ENCODE measurements around the gene PRKN.
A peak's percentile ranks its signal among the peaks of the same experiment; 100 is the strongest.

The PRKN gene

DNA sequence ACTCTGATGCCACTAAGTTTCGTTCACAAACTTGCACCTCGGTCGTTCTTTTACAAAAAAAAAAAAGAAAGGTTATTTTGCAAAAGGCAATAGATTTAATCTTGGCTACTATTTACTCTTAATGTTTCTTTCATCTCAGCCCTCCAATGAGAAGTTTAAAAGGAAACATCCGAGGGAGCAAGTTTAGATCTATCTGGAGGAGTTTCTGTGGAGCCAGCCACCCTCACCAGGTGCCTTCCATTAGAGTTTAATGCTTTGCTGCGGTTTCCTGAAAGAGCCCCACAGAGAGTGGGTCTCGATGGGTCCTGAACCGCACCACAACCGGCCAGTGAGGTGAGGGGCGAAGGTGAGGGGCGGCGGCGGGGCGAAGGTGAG lies 632 bp downstream of the PRKN start:
- DNase-seq (ENCODE audit: low read depth): no peak
- TF ChIP-seq, protein P1, sequence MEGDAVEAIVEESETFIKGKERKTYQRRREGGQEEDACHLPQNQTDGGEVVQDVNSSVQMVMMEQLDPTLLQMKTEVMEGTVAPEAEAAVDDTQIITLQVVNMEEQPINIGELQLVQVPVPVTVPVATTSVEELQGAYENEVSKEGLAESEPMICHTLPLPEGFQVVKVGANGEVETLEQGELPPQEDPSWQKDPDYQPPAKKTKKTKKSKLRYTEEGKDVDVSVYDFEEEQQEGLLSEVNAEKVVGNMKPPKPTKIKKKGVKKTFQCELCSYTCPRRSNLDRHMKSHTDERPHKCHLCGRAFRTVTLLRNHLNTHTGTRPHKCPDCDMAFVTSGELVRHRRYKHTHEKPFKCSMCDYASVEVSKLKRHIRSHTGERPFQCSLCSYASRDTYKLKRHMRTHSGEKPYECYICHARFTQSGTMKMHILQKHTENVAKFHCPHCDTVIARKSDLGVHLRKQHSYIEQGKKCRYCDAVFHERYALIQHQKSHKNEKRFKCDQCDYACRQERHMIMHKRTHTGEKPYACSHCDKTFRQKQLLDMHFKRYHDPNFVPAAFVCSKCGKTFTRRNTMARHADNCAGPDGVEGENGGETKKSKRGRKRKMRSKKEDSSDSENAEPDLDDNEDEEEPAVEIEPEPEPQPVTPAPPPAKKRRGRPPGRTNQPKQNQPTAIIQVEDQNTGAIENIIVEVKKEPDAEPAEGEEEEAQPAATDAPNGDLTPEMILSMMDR (IDR thresholded peaks at IDR 0.05; ENCODE audit: low read length, missing control alignments): no peak
- H3K4me3 ChIP-seq (replicated peaks; ENCODE audit: low read depth, low read length): peak overlapping the region; percentile 67

DNA sequence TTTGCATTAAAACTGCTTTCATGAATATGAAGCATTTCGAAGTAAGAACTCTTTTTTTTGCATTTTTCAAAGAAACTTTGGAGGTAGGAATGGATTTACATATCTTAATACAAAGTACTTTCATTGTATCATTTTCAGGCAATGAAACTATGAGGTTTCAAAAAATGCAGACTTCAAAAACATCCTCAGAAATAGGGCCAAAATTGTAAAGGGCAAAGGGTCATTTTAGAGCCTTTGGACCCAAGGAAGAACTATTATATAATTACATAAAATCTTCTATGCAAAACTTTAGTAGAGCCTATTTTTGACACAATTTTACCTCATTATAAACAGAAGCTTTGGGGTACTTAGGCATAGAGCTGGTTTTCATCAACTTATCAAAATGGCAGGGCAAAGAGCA lies 4.9 kb downstream of the PRKN start:
- TF ChIP-seq, protein P1 (IDR thresholded peaks at IDR 0.05; ENCODE audit: low read length, missing control alignments): no peak
- no peak for DNase-seq (ENCODE audit: low read depth)
- H3K4me3 ChIP-seq (replicated peaks; ENCODE audit: low read depth, low read length): no peak overlapping the region

DNA sequence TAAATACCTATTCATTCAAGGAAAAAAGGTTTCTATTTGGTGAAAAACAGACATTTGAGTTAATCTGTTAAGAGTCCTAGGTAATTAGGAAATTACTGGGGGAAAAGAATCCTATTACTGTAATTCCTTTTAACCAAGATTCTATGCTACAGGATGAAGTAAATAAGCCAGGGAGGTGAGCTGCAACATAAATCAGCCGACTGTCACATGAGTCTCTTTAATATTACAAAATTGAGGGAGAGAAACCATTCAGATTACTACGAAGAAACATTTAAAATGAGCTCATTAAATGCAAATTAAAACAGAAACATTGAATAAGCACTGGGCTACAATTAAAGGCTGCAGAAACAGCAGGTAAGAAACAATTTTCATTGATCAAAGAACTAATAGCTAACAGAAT lies 5.3 kb downstream of the PRKN start:
- TF ChIP-seq, protein P1 (IDR thresholded peaks at IDR 0.05; ENCODE audit: low read length, missing control alignments): no peak
- H3K4me3 ChIP-seq (replicated peaks; ENCODE audit: low read depth, low read length): no peak overlapping the region
- DNase-seq (ENCODE audit: low read depth): no peak

DNA sequence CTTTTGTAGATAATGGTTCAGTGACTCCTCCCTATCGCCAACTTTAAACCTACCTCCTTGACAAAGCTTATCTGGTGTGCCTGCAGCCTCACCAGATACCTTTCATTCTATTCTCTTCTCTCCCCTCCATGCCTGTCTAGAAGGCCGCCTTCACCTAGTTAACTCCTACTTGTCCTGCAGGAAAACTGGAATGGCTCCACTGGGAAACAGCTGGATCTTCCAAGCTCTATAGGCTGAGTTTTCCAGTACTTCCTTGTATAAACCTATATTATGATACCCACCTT lies 6.2 kb downstream of the PRKN start:
- H3K4me3 ChIP-seq (replicated peaks; ENCODE audit: low read depth, low read length): no peak overlapping the region
- no peak for DNase-seq (ENCODE audit: low read depth)
- TF ChIP-seq, protein P1 (IDR thresholded peaks at IDR 0.05; ENCODE audit: low read length, missing control alignments): no peak

DNA sequence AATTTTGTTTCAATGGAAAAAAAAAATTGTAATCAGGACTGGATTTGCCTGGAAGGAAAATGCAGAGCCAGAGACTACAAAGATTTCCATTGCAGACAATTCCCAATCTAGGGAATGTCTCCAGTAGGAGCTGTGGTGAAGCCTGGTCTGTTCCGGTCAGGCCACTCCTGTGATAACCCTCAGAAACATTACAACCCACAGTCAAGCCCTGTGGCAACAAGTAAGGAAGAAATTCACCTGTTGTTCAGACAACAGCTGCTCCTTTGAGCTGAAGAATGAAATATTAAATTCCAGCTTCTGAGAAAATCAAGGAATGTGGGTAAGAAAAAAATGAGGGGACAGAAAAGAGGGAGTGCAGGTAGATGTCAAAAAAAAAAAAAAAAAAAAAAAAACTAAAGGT lies 8.0 kb downstream of the PRKN start:
- TF ChIP-seq, protein P1 (IDR thresholded peaks at IDR 0.05; ENCODE audit: low read length, missing control alignments): no peak
- no peak for DNase-seq (ENCODE audit: low read depth)
- H3K4me3 ChIP-seq (replicated peaks; ENCODE audit: low read depth, low read length): no peak overlapping the region

DNA sequence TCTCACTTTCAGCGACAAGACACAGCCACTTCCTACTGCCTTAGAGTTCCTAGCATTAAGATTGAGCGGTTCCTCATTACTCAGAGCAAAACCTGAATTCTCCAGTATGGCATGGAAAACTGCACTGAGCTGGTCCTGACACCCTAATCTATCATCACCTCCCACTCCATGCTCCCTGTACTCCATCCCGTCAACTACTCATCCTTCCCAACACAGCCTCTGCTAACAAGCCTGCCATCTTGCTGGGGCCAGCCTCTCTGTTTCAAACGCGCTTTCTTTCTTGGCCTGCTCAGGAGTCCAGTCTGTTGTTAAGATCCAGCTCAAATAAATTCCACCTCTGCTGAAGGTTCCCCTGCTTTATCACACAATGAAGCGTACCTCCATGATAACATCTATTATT lies 12.0 kb downstream of the PRKN start:
- H3K4me3 ChIP-seq (replicated peaks; ENCODE audit: low read depth, low read length): no peak overlapping the region
- TF ChIP-seq, protein P1 (IDR thresholded peaks at IDR 0.05; ENCODE audit: low read length, missing control alignments): no peak
- no peak for DNase-seq (ENCODE audit: low read depth)

DNA sequence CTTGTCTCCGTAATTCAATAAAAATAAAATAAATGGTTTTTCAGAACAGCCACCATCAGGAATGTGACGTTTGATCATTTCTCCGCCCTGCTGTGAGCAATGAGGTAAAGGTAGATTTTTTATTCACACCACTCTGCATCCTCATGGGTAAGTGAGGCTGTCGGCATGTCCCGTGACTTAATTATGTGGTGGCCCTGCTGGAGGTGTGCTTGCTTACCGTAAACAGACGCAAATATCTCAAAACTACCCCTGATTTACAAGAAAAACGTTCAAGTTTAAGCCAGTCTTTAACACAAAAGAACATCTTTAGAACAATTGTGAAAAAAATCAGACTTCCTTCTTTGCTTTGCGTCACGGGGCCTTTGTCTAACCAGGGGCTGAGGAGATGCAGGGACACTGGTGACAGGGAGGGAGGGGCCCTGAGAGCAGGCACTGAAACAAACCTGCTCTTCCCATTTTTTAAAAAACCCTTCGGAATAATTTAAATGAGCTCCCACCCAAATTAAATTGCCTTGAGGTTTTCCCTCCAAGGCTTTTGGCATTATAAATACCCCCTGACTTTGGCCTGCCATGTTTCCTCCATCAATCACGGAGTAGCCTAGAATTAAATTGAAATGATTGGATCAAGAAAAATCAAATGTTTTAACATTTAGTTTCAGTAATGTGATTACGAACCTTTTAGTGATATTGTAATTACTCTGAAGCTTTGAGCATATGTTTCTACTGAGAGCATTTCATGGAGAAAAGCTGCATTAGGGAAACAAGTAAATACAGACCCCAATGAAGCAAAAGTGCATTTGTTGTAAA lies 13.4 kb downstream of the PRKN start:
- DNase-seq (ENCODE audit: low read depth): no peak
- TF ChIP-seq, protein P1 (IDR thresholded peaks at IDR 0.05; ENCODE audit: low read length, missing control alignments): no peak
- no peak overlapping the region for H3K4me3 ChIP-seq (replicated peaks; ENCODE audit: low read depth, low read length)
